GM19324 (cell line): Measurements from ENCODE around the gene FBXW4.

Experiments used
- ATAC-seq: cut with Tn5 transposase; IDR thresholded peaks from one replicate; pipeline ENCODE4 v1.9.1; 2021; ENCODE audit warnings: mild to moderate bottlenecking, moderate library complexity; ENCODE audit not compliant: unreplicated experiment, low FRiP score

Gene FBXW4

GRCh38 chr10:101588879-101589278 lies 106.1 kb downstream of the FBXW4 start:
- ATAC-seq: no peak

GRCh38 chr10:101587725-101588653 lies 107.0 kb downstream of the FBXW4 start, which contains the start of the genes DPCD and POLL:
TSS of gene DPCD (plus strand) at chr10:101588321. CDS start at chr10:101588337, 16 bp downstream.
TSS of gene POLL (minus strand) at chr10:101588257. CDS start at chr10:101587360, 897 bp downstream.
- peak; percentile 95 for ATAC-seq

DNA sequence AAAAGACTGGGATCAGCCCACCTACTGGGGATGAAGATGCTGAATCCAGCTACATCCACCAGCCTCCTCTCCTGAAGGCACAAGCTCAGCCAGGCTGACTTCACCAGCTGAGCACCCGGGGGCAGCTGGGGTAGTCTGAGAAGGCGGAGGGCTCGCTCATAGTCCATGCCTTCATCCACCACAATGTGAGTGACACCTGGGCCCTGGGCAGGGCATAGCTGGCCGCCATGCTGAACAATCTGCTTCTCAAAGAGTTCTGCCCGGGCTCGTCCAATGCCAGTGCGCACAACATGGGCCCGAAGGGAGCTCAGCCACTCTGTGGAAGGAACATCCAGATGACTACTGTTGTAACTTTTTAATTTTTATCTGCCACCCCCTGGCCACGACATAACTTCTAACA lies 109.1 kb downstream of the FBXW4 start:
- no peak for ATAC-seq

GRCh38 chr10:101580486-101581399 lies 114.2 kb downstream of the FBXW4 start:
- no peak for ATAC-seq

GRCh38 chr10:101579516-101579870 lies 115.5 kb downstream of the FBXW4 start:
- ATAC-seq: no peak

GRCh38 chr10:101578803-101579515 lies 116.0 kb downstream of the FBXW4 start:
- ATAC-seq: no peak

DNA sequence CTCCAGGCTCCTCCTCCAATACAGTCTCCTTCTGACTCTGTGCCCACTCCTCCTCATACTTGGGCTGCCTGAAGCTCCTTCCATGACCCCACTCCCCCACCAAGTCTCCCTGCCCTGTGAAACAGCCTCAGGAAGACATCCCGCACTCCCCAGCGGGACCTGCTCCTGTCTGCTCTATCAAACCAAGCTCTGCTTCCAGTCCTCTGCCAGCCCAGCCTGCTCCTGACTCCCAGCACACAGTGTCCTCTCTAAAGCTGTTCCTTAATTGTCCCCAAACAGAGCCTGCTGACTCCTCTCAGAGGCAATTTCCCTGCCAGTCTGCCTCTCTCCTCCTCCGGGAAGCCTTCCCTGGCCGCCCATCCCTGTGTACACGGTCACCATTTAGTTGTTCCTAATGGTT lies 116.8 kb downstream of the FBXW4 start:
- no peak for ATAC-seq

- no peak for ATAC-seq
These were observed 117.7 kb downstream of the FBXW4 start for GRCh38 chr10:101577121-101577871.

GRCh38 chr10:101576211-101576863 lies 118.6 kb downstream of the FBXW4 start:
- no peak for ATAC-seq

DNA sequence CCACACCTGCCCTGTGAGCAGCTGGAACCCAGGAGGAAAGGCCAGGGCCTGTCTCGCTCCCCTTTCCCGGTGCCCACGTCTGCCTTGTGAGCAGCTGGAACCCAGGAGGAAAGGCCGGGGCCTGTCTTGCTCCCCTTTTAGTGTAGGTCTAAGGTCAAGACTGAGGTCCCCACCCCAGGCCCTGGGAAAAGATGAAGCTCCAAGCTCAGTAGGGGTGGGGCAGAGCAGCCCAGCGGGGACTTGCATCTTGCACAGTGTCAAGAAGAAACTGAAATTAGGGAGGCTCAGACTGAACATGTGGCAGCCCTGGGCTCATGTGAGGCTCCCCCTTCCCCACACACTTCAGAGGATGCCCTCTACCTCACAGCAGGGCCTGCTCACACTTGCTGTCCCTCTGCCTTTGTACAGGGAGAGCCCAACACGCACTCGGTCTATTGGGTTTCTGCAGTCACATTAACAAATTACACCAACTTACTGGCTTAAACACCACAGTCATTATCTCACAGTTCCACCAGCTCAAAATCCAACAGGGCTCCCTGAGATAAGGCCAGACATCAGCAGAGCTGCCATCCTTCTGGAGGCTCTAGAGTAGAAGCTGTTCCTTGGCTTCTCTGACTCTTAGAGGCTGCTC lies 119.3 kb downstream of the FBXW4 start:
- ATAC-seq: no peak

- no peak for ATAC-seq
These were observed 119.9 kb downstream of the FBXW4 start for GRCh38 chr10:101575091-101575490.

DNA sequence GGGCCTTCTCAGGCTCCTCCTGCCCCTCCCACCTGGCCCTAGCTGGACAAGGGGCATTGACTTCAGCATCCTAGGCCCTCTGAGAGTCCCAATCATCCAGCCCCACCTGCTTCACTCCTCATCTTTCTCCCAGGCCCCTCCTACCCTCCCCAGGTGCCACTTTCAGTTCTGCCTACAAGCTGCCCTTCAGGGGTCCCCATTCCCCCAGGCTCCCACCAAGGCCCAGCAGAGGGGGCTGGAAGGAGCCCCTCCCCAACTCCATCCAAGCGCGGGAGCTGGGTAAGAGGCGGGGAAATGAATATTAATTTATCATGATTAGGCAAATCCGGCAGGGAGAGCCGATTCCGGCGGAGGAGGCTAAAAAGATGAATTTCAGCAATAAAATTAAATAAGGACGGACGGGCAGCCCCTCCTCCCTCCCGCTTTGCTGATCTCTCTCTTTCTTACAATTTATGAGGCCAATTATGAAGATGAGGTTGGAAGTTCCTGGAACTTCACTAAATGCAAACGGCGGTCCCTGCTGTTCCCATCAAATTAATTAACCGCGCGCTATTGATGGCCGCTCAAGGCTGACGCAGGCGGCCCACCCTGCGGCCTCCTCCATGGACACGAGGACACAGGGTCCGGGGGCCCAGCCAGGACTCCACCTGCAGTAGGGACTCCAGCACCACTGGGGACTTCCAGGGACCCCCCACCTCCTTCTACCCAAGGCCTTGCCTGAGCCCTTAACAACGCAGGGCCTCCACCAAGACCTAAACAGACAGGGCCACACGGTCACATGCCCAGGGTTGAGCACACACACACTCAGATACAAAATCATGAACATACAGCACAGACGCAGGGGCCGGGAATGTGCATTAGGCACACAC lies 120.9 kb downstream of the FBXW4 start:
- ATAC-seq: no peak

GRCh38 chr10:101572785-101573184 lies 122.2 kb downstream of the FBXW4 start:
- no peak for ATAC-seq

GRCh38 chr10:101572126-101572525 lies 122.8 kb downstream of the FBXW4 start:
- no peak for ATAC-seq

DNA sequence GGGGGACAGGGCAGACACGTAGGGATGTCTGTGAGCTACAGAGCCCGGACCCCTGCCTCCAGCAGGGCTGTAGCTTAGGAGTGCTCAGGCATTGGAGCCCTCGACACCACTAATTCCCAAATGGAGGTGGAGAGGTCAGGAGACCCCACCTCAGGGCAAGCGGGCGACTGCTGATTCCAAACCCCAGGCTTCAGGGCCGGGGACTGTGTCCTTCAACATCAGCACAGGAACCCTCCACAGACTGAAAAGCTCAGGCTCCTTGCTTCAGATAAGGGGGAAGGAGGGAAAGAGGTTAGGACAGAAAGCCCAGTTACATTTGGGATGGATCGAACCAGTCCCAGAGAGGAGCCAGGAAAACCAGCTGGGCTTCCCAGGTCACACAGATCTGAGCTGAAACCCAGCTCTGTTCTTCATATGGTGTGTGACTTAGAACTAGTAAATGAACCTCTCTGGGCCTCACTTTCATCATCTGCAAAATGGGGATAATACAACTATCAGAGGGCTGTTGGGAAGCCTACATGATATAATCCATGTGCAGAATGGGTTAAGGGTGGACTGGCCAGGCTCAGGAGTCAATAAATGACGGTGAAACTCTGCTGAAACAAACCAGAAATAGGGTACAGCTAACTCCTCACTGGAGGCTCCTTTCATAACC lies 123.6 kb downstream of the FBXW4 start:
- ATAC-seq: no peak

DNA sequence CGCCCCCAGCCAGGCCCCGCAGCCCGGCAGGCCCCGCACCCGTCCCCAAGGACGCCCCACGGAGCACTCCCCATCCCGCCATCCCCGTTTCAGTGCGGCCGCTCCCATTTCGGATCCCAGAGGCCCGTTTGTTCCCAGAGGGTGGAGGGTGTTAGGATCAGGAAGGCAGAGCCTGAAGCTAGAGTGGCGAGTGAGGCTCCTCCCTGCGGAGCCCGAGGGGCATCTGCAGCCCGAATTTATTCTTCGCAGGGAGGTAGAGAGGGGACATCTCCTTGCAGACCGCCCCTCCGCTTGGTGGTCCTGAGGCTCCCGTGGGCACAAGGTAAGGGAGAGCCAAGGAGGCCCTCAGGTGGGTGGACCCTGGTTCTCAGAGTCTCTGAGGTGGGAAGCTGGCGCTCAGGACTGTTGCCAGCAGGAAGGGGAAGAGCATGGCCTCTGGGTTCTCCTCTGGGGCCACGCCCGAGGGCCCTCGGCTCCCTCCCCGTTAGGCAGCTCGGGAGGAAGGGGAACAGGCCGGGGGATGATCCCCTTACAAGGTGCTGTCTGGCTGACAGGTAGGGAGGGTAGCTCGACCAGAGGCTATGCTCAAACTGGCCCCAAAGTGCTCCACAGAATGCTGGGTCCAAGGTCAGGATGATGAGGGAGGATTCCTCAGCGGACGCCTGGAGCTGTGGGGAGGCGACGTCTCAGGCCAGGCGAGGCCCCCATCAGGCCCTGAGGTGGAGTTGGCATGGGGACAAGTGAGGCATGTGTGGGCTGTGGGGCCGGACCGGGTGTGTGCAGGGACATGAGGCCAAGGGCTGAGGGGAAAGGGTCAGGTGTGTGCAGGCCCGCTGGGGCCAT lies 124.3 kb downstream of the FBXW4 start:
- ATAC-seq: no peak
